Measurements from ENCODE around the gene GCDH.

- TF ChIP-seq POLR2AphosphoS5 (IDR thresholded peaks at IDR 0.05) (no peak), POLR2A (IDR thresholded peaks at IDR 0.05) (no peak)
Measured at GRCh38 chr19:12864143-12864542, 26.8 kb upstream of the GCDH start.
